Measurements from ENCODE around the gene EPHA4.

GRCh38 chr2:221521233-221521845 lies 50.8 kb downstream of the EPHA4 start:
- no peak for TF ChIP-seq RFX5 (IDR thresholded peaks at IDR 0.05; ENCODE audit: low read length)
- TF ChIP-seq, protein P1, sequence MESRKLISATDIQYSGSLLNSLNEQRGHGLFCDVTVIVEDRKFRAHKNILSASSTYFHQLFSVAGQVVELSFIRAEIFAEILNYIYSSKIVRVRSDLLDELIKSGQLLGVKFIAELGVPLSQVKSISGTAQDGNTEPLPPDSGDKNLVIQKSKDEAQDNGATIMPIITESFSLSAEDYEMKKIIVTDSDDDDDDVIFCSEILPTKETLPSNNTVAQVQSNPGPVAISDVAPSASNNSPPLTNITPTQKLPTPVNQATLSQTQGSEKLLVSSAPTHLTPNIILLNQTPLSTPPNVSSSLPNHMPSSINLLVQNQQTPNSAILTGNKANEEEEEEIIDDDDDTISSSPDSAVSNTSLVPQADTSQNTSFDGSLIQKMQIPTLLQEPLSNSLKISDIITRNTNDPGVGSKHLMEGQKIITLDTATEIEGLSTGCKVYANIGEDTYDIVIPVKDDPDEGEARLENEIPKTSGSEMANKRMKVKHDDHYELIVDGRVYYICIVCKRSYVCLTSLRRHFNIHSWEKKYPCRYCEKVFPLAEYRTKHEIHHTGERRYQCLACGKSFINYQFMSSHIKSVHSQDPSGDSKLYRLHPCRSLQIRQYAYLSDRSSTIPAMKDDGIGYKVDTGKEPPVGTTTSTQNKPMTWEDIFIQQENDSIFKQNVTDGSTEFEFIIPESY (IDR thresholded peaks at IDR 0.05; ENCODE audit: borderline replicate concordance, low read depth) = no peak
- no peak for TF ChIP-seq TAF1 (IDR thresholded peaks at IDR 0.05; ENCODE audit: borderline replicate concordance, low read depth, low read length)
- no peak for TF ChIP-seq SIN3A (IDR thresholded peaks at IDR 0.05; ENCODE audit: borderline replicate concordance, low read depth, low read length)
- TF ChIP-seq, protein P2, sequence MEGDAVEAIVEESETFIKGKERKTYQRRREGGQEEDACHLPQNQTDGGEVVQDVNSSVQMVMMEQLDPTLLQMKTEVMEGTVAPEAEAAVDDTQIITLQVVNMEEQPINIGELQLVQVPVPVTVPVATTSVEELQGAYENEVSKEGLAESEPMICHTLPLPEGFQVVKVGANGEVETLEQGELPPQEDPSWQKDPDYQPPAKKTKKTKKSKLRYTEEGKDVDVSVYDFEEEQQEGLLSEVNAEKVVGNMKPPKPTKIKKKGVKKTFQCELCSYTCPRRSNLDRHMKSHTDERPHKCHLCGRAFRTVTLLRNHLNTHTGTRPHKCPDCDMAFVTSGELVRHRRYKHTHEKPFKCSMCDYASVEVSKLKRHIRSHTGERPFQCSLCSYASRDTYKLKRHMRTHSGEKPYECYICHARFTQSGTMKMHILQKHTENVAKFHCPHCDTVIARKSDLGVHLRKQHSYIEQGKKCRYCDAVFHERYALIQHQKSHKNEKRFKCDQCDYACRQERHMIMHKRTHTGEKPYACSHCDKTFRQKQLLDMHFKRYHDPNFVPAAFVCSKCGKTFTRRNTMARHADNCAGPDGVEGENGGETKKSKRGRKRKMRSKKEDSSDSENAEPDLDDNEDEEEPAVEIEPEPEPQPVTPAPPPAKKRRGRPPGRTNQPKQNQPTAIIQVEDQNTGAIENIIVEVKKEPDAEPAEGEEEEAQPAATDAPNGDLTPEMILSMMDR (IDR thresholded peaks at IDR 0.05) = no peak
- TF ChIP-seq RXRA (IDR thresholded peaks at IDR 0.05; ENCODE audit: borderline replicate concordance, low read depth) = no peak
- TF ChIP-seq POLR2AphosphoS5 (IDR thresholded peaks at IDR 0.05; ENCODE audit: low read depth, low read length) = no peak
- no peak for TF ChIP-seq GATA2 (CRISPR knock-in tag; IDR thresholded peaks at IDR 0.05)
- TF ChIP-seq IRF3 (IDR thresholded peaks at IDR 0.05; ENCODE audit: low read depth, low read length) = no peak
